Measurements from ENCODE around the gene ILDR1.

GRCh38 chr3:122001892-122002291 lies 20.2 kb downstream of the ILDR1 start:
- TF ChIP-seq, protein P1, sequence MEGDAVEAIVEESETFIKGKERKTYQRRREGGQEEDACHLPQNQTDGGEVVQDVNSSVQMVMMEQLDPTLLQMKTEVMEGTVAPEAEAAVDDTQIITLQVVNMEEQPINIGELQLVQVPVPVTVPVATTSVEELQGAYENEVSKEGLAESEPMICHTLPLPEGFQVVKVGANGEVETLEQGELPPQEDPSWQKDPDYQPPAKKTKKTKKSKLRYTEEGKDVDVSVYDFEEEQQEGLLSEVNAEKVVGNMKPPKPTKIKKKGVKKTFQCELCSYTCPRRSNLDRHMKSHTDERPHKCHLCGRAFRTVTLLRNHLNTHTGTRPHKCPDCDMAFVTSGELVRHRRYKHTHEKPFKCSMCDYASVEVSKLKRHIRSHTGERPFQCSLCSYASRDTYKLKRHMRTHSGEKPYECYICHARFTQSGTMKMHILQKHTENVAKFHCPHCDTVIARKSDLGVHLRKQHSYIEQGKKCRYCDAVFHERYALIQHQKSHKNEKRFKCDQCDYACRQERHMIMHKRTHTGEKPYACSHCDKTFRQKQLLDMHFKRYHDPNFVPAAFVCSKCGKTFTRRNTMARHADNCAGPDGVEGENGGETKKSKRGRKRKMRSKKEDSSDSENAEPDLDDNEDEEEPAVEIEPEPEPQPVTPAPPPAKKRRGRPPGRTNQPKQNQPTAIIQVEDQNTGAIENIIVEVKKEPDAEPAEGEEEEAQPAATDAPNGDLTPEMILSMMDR (IDR thresholded peaks at IDR 0.05): no peak
- no peak for TF ChIP-seq ZFX (IDR thresholded peaks at IDR 0.05; ENCODE audit: borderline replicate concordance)
